GM08714 (cell line): ENCODE results near the gene KRTAP12-2.

Source experiments
- H3K4me3 ChIP-seq: fragments of 200-500 bp; sonication (Bioruptor generic); 2 replicates; pipeline ENCODE4 v1.5.1; 2014; ENCODE audit warnings: mild to moderate bottlenecking, low read length, inconsistent platforms
- ZNF274 ChIP-seq: IDR thresholded peaks from 2 replicates; pipeline ENCODE4 v1.6.1; 2012; ENCODE audit warnings: mild to moderate bottlenecking, low read depth, low read length

The KRTAP12-2 gene, protein sequence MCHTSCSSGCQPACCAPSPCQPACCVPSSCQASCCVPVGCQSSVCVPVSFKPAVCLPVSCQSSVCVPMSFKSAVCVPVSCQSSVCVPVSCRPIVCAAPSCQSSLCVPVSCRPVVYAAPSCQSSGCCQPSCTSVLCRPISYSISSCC

GRCh38 chr21:44666401-44667320 lies at the start of gene KRTAP12-2:
KRTAP12-2 (minus strand) TSS chr21:44666927; CDS start chr21:44666886, 41 bp downstream.
- TF ChIP-seq ZNF274: no peak
- no peak within 1 kb of the TSS for H3K4me3 ChIP-seq

DNA sequence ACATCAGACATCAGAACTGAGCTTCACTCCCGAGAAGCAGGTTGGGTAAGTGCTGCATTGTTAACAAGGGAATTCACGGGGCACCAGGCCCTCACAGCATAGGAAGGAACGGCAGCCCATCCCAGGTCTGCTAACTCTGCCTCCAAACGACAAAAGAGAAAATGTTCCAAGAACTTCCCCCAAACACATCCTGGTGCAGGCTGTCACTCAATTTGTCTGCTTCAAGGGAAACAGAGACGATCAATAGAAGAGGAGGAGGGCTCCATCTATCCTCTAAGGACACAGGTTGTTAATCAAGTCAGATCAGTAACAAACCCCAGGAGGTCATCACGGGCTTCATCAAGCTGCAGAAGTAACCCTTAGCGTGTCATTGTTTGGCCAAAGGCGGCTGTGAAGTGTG lies 48.2 kb upstream of the KRTAP12-2 start:
- no peak overlapping the region for H3K4me3 ChIP-seq
- no peak for TF ChIP-seq ZNF274

- H3K4me3 ChIP-seq: no peak overlapping the region
- TF ChIP-seq ZNF274: no peak
Observed at GRCh38 chr21:44713846-44714245, 47.1 kb upstream of the KRTAP12-2 start.

- H3K4me3 ChIP-seq: no peak overlapping the region
- TF ChIP-seq ZNF274: no peak
Observed at GRCh38 chr21:44713130-44713529, 46.4 kb upstream of the KRTAP12-2 start.

DNA sequence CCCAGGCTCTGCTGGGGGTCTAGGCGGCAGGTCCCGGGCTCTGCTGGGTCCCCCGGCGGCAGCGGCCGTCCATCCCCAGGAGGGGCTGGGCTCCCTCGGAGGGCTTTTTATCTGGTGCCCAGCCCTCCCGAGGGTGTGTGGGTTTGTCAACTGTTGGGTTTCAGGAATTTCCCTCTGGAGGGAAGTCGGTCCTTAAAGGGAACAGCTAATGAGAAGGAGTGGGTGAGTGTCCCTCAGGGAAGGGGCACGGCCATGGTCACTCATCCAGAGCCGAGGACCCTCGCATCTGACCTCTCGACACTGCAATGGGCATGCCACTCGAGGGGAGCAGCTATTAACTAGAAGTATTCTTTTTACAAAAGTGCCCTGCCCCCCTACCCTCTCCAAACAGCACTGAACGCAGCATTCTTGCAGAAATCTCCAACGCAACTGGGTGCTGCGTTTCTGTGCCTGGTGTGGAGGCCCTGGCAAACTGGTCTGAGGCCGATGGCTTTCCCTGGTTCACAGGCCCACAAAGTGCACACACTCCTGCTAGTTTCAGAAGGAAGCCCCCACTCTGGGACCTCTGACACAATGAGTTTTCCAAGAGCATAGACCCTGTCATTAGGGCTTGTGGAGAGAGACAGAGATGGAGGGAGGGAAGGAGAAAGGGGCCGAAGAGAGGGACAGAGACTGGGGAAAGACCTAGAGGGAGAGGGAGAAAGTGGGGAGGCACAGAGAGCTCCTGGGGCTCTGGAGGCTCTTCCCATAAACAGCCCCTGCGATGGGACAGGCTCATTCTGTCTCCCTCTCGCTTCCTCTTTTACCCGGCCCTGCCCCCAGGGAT lies 45.7 kb upstream of the KRTAP12-2 start:
- H3K4me3 ChIP-seq: no peak overlapping the region
- no peak for TF ChIP-seq ZNF274

DNA sequence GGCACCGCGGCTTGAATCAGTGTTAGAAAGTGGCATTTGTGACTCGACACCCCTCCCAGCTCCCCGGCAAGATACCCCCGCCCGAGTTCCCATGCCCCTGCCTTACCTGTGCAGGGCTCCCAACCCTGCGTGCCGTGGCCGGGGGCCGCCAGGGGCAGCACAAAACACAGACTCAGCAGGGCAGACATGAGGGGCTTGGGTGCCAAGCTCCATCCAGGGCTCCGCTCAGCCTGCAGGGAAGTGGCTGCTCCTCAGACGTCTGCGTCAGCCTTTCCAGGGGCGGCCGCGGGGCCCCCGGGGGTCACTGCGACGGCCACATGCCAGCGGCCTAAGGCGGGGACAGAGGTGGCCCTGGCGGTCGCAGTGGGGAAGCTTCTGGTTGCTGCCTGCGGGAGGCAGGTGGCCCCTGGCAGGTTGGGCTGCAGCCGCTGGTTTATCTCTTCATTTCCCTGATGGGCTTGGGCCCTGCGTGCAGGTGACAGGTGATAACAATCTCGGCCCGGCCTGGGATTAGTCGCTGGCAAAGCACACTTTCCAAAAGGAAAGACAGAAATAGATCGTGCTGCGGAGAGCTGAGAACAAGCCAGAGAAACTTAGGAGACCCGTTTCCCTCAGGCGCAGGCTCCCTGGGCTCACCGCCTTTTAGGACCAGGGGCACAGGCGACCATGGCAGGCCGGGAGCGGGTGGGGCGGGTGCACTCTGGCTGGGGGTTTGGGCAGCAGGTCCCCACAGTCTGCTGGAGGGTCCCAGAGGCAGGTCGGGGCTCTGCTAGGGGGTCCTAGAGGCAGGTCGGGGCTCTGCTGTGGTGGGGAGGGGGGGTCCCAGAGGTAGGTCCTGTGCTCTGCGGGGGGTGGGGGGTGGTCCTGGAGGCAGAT lies 44.8 kb upstream of the KRTAP12-2 start, which contains the start of gene TSPEAR:
TSS of gene TSPEAR (minus strand) at position 246 of the 876 bp plus-strand sequence. CDS start at position 188, 58 bp downstream.
- H3K4me3 ChIP-seq: no peak within 1 kb of the TSS
- no peak for TF ChIP-seq ZNF274

DNA sequence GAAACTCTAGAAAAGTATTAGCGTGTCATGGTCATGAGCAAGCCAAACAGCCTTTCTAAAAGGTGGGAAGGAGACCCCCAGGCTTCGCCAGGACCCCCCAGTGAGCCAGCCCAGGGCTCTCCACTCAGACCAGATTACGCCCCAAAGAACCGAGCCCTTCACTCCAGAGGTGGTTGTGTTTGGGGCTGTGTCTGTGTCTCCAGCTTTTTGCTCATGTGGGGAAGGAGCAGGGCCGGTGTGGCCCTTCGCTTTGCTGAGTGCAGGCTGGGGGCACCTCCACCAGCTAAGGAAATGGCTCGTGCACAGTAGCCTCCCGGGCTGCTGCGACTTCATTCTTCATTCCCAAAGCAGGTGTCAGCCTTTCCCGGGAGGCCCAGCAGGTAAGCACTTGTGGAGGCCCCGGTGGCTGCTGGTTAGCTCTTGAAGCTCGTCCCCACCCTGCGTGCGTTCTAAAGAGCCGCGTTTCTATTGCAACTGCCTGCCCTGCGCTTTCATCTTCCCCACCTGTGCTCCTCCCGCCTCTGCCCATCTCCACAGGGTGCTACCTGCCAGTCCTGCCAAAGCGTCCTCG lies 44.1 kb upstream of the KRTAP12-2 start:
- H3K4me3 ChIP-seq: no peak overlapping the region
- no peak for TF ChIP-seq ZNF274

DNA sequence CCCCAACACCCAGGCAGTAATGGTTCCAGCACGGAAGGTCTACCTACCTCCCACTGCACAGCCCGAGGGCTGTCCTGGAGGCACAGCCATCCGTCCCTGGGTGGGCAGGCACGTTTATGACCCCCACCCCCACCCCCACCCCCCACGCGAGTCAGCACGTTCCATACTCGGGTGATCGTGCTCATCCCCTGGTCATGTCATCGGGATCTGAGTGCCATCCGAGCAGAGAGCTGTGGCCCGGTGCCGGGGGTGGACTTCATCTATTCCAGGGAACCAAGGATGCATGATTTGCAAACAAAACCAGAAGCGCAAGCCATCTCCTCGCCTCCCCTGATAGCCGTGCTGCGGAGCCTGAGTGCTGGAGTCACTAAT lies 43.6 kb upstream of the KRTAP12-2 start:
- no peak for TF ChIP-seq ZNF274
- no peak overlapping the region for H3K4me3 ChIP-seq

GRCh38 chr21:44709426-44710293 lies 42.9 kb upstream of the KRTAP12-2 start:
- no peak overlapping the region for H3K4me3 ChIP-seq
- no peak for TF ChIP-seq ZNF274

DNA sequence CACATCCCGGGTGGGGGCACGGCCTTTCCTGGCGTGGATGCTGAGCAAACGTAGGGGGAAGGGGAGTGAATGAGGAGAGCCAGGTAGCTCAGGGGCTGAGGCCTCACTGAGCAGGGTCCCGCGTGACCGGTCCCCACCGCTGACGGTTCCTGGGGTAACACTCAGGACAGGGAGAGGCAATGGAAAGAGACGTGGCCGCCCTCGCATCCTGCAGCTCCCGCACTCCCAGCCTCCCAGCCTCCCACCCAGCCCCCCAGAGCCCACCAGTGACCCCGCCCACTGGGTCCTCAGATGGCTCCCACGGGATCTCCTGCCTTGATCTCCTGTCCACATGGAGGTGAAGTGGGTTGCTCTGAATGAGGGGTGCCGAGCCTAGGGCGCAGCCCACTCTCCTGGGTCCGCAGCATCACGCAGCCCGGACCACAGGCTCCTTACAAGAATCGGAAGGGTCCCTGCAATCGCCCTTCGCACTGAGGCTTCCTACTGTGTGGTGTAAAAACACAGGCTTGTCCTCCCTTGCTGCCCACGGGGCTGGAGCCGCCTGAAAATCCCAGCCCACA lies 42.2 kb upstream of the KRTAP12-2 start:
- H3K4me3 ChIP-seq: no peak overlapping the region

DNA sequence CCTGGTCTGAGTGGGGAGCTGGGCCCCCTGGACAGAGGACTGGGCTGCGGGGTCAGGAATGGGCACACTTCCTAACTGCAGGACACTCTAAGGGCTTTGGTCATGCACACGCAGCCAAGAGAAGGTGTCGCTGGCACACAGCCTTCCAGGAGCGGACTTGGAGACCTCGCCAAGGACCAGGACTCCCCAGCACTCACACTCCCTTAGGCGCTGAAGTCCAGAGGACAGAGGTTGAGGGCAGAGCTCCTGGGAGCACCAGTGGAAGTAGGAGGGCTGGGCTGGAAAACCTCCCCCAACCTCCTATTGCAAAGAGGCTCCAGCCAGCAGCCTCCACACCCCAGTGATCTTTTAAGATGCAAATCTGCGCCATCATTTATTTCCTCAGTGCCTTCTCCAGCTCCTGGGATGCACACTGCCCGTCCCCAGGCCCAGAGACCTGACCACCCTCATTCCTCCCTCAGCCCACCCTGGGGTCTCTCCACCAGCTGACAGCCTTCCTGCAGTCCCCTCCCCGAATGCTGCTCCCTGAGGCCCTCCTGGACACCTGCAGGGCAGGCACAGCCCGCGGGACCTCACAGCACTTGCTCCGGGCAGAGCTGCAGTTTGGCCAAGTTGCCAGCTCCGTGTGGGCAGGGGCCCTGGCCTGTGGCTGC lies 41.6 kb upstream of the KRTAP12-2 start:
- TF ChIP-seq ZNF274: no peak
- H3K4me3 ChIP-seq: no peak overlapping the region

More for the DNA sequence above, 42.2 kb upstream of the KRTAP12-2 start:
- TF ChIP-seq ZNF274: no peak
